ENCODE data around the gene ZMYND8.

ZMYND8 gene

DNA sequence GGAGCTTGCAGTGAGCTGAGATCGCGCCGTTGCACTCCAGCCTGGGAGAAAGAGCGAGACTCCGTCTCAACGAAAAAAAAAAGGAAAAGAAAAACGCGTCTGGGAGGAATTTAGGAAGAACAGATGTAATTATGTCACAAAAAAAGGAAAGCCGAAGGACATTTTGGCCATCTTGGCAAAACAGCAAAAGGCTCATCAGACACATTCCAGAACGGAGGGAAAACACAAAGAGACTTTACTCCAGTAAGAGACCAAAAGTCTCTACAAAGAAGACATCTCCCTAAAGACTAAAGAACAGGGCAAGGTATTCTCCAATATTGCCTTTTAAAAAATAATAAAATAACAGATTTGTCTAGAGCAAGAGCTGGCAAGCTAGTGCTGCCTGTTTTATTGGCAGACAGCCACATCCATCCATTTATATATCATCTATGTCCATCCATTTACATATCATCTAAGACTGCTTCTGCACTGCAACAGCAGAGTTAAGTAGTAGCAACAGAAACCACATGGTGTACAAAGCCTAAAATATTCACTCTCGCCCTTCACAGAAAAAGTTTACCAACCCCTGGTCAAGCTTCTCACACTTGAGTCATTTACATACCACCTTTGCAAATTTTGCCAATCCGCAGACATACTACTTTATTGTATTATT lies 133.9 kb downstream of the ZMYND8 start:
- Histone ChIP-seq H3K4me1 (ENCODE audit: control insufficient read depth, insufficient read depth, low read length) (no peaks in the 10 kb centered on the region), H3K27me3 (replicated peaks; ENCODE audit: control insufficient read depth, insufficient read depth, low read length) (no peaks in the 10 kb centered on the region), H3K4me3 (ENCODE audit: low read length) (no peak overlapping the region), H3K36me3 (ENCODE audit: control insufficient read depth, insufficient read depth, low read length, severe bottlenecking) (peaks cover 85% of the 10 kb centered on the region), H3K9me3 (ENCODE audit: control insufficient read depth, low read length) (no peaks in the 10 kb centered on the region), H3K9ac (ENCODE audit: low read length) (no peak overlapping the region)
- no peak for DNase-seq (ENCODE audit: low read depth)

DNA sequence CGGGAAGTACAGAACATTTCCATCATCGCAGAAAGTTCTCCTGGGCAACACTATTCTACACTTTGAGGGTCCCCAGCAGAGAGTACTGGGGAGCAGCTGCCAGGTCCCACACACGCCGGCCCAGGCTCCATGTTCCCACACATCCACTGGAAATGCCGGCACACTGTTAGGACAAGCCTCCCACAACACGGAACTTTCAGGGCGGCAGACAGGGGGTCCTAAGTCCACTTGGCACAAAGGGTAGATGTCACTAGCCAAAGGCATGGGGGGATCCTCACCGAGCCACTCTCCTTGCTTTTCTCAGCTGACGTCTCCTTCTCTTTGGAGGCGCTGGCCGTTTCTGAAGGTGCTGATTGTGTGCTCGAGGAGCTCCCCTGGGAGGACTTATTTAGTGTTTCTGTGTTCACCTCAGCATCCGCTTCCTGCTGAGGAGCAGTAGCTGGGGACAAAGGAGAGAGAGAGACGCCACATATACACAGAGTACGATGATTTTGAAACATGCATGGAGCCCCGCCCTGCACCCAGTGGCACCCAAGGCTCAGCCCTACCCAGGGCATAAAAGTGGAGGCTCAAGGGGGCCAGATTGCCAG lies 135.4 kb downstream of the ZMYND8 start:
- peaks cover 79% of the 10 kb centered on the region for H3K36me3 ChIP-seq (ENCODE audit: control insufficient read depth, insufficient read depth, low read length, severe bottlenecking)
- no peaks in the 10 kb centered on the region for H3K4me1 ChIP-seq (ENCODE audit: control insufficient read depth, insufficient read depth, low read length)
- no peak overlapping the region for H3K4me3 ChIP-seq (ENCODE audit: low read length)
- no peak overlapping the region for H3K9ac ChIP-seq (ENCODE audit: low read length)
- no peaks in the 10 kb centered on the region for H3K27me3 ChIP-seq (replicated peaks; ENCODE audit: control insufficient read depth, insufficient read depth, low read length)
- no peak for DNase-seq (ENCODE audit: low read depth)
- no peaks in the 10 kb centered on the region for H3K9me3 ChIP-seq (ENCODE audit: control insufficient read depth, low read length)

DNA sequence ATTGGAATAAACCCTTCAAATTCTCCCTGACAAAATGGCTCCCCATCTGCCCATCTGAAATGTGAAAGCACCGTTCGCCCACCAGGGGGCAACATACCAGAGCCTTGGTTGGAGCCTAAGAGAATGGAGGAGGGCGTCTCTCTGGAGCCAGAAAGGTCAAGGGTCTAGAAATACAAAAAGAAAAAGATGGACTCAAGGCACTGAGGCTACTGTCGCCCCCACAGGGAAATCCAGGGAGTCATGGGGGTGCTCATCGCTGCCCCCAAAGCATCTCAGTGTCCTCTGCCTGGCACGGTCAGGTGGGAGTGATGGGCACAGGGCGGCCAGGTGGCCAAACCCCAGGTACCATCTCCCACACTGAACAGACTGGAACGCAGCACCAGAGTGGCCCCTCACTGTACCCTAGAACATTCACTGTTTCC lies 136.3 kb downstream of the ZMYND8 start:
- H3K27me3 ChIP-seq (replicated peaks; ENCODE audit: control insufficient read depth, insufficient read depth, low read length) = no peaks in the 10 kb centered on the region
- no peaks in the 10 kb centered on the region for H3K4me1 ChIP-seq (ENCODE audit: control insufficient read depth, insufficient read depth, low read length)
- H3K4me3 ChIP-seq (ENCODE audit: low read length) = no peak overlapping the region
- DNase-seq (ENCODE audit: low read depth) = peak; percentile 39
- peaks cover 82% of the 10 kb centered on the region for H3K36me3 ChIP-seq (ENCODE audit: control insufficient read depth, insufficient read depth, low read length, severe bottlenecking)
- no peaks in the 10 kb centered on the region for H3K9me3 ChIP-seq (ENCODE audit: control insufficient read depth, low read length)
- H3K9ac ChIP-seq (ENCODE audit: low read length) = no peak overlapping the region

DNA sequence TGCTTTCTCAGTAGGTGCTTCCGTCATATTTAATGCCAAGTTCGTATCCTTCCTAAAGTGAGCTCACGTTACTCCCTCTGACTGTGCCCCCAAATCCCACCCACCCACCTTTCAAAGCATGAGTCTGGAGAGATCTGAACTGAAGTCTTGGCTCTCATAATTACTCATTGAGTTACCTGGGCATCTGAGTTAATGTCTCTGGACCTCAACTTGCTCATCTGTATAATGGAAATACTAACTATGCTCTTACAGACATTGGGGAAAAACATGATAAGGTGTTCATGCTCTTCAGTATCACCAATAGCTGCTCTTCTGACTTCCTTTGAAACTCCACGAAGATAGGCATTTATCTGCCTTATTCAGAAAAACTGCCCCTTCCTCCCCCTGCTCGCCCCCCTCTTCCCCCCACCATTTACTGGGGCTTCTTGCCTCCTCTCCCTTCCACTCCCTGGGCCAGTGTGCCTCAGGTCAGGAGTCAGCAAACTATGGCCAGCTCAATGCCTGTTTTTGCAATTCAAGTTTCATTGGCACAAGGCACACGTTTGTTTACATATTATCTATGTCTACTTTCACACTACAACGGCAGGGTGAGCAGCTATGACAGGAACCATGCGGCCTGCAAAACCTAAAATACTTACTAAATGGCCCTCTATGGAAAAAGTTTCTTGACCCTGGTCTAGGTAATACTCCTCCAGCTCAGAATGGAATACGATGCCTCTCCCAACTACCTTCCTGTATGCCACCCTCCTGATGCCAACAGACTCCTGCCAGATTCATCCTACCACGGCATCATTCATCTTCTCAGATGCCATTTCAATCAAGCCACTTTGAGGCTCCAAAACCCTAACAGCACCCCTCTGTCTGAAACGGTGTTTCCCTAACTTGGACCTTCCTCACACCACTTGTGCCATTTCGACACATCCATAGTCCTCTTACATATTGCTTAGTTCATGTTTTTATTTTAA lies 138.7 kb downstream of the ZMYND8 start:
- peaks cover 84% of the 10 kb centered on the region for H3K36me3 ChIP-seq (ENCODE audit: control insufficient read depth, insufficient read depth, low read length, severe bottlenecking)
- no peaks in the 10 kb centered on the region for H3K9me3 ChIP-seq (ENCODE audit: control insufficient read depth, low read length)

DNA sequence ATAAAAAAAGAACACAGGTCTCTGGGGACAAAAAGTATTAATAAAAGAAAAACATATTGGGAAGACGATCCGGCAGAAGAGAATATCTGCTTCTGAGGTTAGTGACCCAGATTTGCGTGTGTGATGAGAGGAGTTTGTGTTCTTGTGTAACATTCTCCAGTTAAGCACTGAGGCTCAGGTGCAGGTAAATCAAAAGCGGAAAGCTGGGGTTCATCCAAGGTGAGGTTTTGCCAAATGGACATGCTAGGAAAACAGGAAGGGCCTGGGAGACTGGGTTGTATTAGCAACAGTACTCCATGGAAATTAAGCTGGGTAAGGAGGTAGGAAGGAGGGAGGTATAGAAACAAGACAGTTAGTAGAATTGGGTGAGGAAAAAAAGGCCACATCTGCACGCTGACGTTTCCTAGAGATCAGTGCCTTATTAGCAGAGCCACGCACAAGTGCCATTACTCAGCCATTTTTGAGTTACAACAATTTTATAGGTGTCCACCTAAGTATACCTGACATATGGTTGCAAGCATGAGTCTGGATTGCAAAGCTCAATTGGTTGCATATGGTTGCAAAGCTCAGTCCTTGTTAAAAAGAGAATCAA lies 139.6 kb downstream of the ZMYND8 start:
- H3K4me1 ChIP-seq (ENCODE audit: control insufficient read depth, insufficient read depth, low read length) = no peaks in the 10 kb centered on the region
- no peak for DNase-seq (ENCODE audit: low read depth)
- H3K36me3 ChIP-seq (ENCODE audit: control insufficient read depth, insufficient read depth, low read length, severe bottlenecking) = peaks cover 86% of the 10 kb centered on the region
- no peak overlapping the region for H3K9ac ChIP-seq (ENCODE audit: low read length)
- no peak overlapping the region for H3K4me3 ChIP-seq (ENCODE audit: low read length)
- H3K27me3 ChIP-seq (replicated peaks; ENCODE audit: control insufficient read depth, insufficient read depth, low read length) = no peaks in the 10 kb centered on the region
- H3K9me3 ChIP-seq (ENCODE audit: control insufficient read depth, low read length) = no peaks in the 10 kb centered on the region

More for the DNA sequence above, 138.7 kb downstream of the ZMYND8 start:
- H3K27me3 ChIP-seq (replicated peaks; ENCODE audit: control insufficient read depth, insufficient read depth, low read length) = no peaks in the 10 kb centered on the region
- no peaks in the 10 kb centered on the region for H3K4me1 ChIP-seq (ENCODE audit: control insufficient read depth, insufficient read depth, low read length)
- H3K4me3 ChIP-seq (ENCODE audit: low read length) = no peak overlapping the region
- DNase-seq (ENCODE audit: low read depth) = no peak
- H3K9ac ChIP-seq (ENCODE audit: low read length) = no peak overlapping the region

DNA sequence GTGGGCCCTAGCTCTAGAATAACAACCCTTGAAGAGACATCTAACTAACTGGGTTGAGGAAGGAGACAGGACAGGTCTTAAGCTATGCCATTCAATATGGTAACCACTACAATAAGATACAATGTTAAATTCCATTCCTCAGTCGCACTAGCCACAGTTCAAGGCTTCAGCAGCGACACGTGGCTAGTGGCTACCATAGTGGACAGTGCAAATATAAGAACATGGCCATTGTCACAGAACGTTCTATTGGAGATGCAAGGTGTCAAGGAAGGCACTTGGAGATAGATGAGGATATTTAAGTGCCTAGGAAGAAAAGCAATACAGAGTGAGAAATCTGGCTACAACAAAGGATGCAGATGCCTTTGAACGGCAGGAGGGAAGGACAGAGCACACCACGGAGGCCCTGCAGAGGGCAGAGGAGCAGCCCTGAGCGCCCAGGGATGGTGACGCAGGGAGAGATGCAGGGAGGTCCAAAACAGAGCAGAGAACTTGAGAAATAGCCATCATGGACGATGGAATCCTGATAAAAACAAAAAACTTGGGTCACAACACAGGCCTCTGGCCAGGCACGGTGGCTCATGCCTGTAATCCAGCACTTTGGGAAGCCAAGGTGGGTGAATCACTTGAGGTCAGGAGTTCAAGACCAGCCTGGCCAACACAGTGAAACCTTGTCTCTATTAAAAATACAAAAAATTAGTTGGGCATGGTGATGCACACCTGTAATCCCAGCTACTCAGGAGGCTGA lies 140.7 kb downstream of the ZMYND8 start:
- peaks cover 86% of the 10 kb centered on the region for H3K36me3 ChIP-seq (ENCODE audit: control insufficient read depth, insufficient read depth, low read length, severe bottlenecking)
- no peak overlapping the region for H3K4me3 ChIP-seq (ENCODE audit: low read length)
- H3K9me3 ChIP-seq (ENCODE audit: control insufficient read depth, low read length) = no peaks in the 10 kb centered on the region
- no peaks in the 10 kb centered on the region for H3K4me1 ChIP-seq (ENCODE audit: control insufficient read depth, insufficient read depth, low read length)
- H3K27me3 ChIP-seq (replicated peaks; ENCODE audit: control insufficient read depth, insufficient read depth, low read length) = no peaks in the 10 kb centered on the region
- no peak overlapping the region for H3K9ac ChIP-seq (ENCODE audit: low read length)
- no peak for DNase-seq (ENCODE audit: low read depth)

DNA sequence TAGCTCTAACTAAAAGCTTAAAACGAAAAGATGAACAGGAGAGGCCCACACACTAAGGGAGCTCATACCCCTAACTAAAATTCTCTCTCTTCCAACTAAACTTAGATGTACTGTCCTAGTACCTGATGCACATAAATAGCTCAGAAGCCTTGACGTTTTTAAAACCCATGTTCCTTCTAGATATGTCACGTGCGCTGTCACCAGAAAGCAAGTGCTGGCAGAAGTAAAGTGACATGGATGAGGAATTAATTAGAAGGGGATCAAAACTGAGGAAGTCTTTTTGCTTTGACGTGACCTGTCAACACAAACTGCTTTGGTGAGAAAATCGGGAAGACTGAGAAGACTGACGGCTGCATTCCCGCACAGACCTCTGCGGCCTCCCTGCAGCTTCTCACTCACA lies 142.5 kb downstream of the ZMYND8 start:
- Histone ChIP-seq H3K4me1 (ENCODE audit: control insufficient read depth, insufficient read depth, low read length) (no peaks in the 10 kb centered on the region), H3K27me3 (replicated peaks; ENCODE audit: control insufficient read depth, insufficient read depth, low read length) (no peaks in the 10 kb centered on the region), H3K4me3 (ENCODE audit: low read length) (no peak overlapping the region), H3K9ac (ENCODE audit: low read length) (no peak overlapping the region), H3K9me3 (ENCODE audit: control insufficient read depth, low read length) (no peaks in the 10 kb centered on the region), H3K36me3 (ENCODE audit: control insufficient read depth, insufficient read depth, low read length, severe bottlenecking) (peaks cover 91% of the 10 kb centered on the region)
- DNase-seq (ENCODE audit: low read depth) = no peak

DNA sequence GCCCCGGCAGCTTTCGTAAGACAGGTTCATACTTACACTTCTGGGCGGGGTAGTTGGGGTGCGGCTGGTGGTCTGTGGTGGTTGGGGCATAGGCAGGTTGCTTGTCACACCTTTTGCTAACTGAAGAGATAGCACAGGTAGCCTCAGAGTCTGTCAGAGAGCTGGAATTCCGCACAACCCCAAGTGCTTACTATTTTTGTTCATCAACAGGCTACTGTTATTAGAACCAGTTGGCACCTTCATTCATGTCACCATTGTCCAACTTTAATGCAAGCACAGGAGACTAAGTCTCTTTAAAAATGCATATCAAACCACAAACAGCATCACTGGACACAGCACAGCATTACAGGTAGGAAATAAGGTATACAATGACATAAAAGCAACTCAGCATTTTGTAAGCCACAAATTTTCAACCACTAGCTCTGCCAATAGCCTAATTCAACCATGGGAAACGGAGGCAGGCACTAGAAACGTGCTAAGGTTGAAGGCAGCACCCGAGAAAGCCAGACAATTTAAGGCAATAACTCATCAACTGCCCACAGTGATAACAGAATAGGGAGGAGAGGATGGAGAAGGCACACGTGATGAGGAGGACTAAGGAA lies 143.8 kb downstream of the ZMYND8 start:
- Histone ChIP-seq H3K36me3 (ENCODE audit: control insufficient read depth, insufficient read depth, low read length, severe bottlenecking) (peaks cover 87% of the 10 kb centered on the region), H3K4me3 (ENCODE audit: low read length) (no peak overlapping the region), H3K9me3 (ENCODE audit: control insufficient read depth, low read length) (no peaks in the 10 kb centered on the region), H3K9ac (ENCODE audit: low read length) (no peak overlapping the region), H3K4me1 (ENCODE audit: control insufficient read depth, insufficient read depth, low read length) (no peaks in the 10 kb centered on the region), H3K27me3 (replicated peaks; ENCODE audit: control insufficient read depth, insufficient read depth, low read length) (no peaks in the 10 kb centered on the region)
- no peak for DNase-seq (ENCODE audit: low read depth)

DNA sequence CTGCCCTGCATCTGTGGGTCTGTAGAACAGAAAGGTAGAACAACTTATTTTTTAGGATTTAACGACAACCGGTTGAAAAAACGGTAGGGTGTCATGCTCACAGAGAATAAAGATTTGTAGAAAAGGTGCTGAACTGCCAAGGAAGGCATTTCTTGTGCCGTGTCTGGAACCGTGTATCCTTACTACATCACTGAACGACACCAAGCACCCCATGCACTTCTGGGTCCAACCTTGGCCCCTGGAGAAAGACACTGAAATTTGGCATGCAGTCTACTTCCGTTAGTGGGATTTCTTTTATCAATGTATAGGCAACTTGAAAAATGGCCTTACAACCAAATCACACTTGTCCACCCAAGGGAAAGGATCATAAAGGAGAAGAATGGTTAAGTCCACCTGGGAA lies 145.5 kb downstream of the ZMYND8 start:
- DNase-seq (ENCODE audit: low read depth) = no peak
- Histone ChIP-seq H3K27me3 (replicated peaks; ENCODE audit: control insufficient read depth, insufficient read depth, low read length) (no peaks in the 10 kb centered on the region), H3K4me3 (ENCODE audit: low read length) (no peak overlapping the region), H3K4me1 (ENCODE audit: control insufficient read depth, insufficient read depth, low read length) (peaks cover under 1% of the 10 kb centered on the region), H3K9me3 (ENCODE audit: control insufficient read depth, low read length) (no peaks in the 10 kb centered on the region), H3K9ac (ENCODE audit: low read length) (no peak overlapping the region), H3K36me3 (ENCODE audit: control insufficient read depth, insufficient read depth, low read length, severe bottlenecking) (peaks cover 78% of the 10 kb centered on the region)

DNA sequence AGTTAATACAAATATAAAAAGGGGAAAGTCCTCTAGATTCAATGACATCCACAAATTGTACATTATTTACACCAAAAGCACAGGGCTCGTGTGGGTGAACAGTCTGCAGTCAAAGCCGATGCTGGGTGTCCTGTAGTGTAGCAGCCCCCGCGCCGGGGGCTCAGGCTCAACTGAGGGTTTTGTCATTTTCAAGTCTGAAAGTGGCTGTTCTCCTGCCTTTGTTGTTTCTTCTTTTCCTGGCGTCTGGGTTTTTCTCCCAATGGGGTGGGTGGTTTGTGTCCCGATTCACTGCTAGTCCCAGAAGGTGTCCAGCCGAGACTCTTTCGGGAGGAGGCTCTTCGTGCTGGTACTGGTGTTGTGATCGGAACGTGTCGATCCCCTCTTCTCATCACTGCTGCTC lies 146.0 kb downstream of the ZMYND8 start:
- H3K36me3 ChIP-seq (ENCODE audit: control insufficient read depth, insufficient read depth, low read length, severe bottlenecking) = peaks cover 72% of the 10 kb centered on the region
- H3K9ac ChIP-seq (ENCODE audit: low read length) = no peak overlapping the region
- no peaks in the 10 kb centered on the region for H3K9me3 ChIP-seq (ENCODE audit: control insufficient read depth, low read length)
- H3K4me3 ChIP-seq (ENCODE audit: low read length) = no peak overlapping the region
- no peak for DNase-seq (ENCODE audit: low read depth)
- H3K27me3 ChIP-seq (replicated peaks; ENCODE audit: control insufficient read depth, insufficient read depth, low read length) = no peaks in the 10 kb centered on the region
- H3K4me1 ChIP-seq (ENCODE audit: control insufficient read depth, insufficient read depth, low read length) = peaks cover 5% of the 10 kb centered on the region
